GM21526 (cell line): ENCODE results near the gene C19orf81.

Source experiments
- ATAC-seq: cut with Tn5 transposase; IDR thresholded peaks from one replicate; pipeline ENCODE4 v1.9.1; 2021; ENCODE audit warnings: moderate library complexity; ENCODE audit not compliant: unreplicated experiment, low FRiP score

Gene C19orf81

GRCh38 chr19:50657712-50658440, 8.6 kb downstream of the C19orf81 start:
- ATAC-seq, result peak; percentile 68

- ATAC-seq, result no peak
Measured at GRCh38 chr19:50658441-50659317, 9.4 kb downstream of the C19orf81 start.

- ATAC-seq, result no peak
Measured at GRCh38 chr19:50659318-50660087, 10.3 kb downstream of the C19orf81 start.

GRCh38 chr19:50660088-50660366, 10.8 kb downstream of the C19orf81 start:
- ATAC-seq, result no peak

- no peak for ATAC-seq
Measured at GRCh38 chr19:50661023-50661422, 11.8 kb downstream of the C19orf81 start.

GRCh38 chr19:50661766-50662650, 12.8 kb downstream of the C19orf81 start:
- ATAC-seq, result no peak

GRCh38 chr19:50662651-50663481, 13.6 kb downstream of the C19orf81 start:
- ATAC-seq, result no peak

GRCh38 chr19:50663482-50663790, 14.2 kb downstream of the C19orf81 start:
- no peak for ATAC-seq

GRCh38 chr19:50664204-50664603, 15.0 kb downstream of the C19orf81 start:
- ATAC-seq, result no peak

- no peak for ATAC-seq
Measured at GRCh38 chr19:50666346-50667176, 17.3 kb downstream of the C19orf81 start.

- no peak for ATAC-seq
Measured at GRCh38 chr19:50667177-50667758, 18.0 kb downstream of the C19orf81 start.

- ATAC-seq, result no peak
Measured at GRCh38 chr19:50667759-50668231, 18.6 kb downstream of the C19orf81 start.

GRCh38 chr19:50668416-50668815, 19.2 kb downstream of the C19orf81 start:
- no peak for ATAC-seq

- ATAC-seq, result no peak
Measured at GRCh38 chr19:50668879-50669278, 19.6 kb downstream of the C19orf81 start.

- no peak for ATAC-seq
Measured at GRCh38 chr19:50669302-50670101, 20.3 kb downstream of the C19orf81 start.

GRCh38 chr19:50670102-50670380, 20.8 kb downstream of the C19orf81 start:
- no peak for ATAC-seq

GRCh38 chr19:50673118-50673517, 23.9 kb downstream of the C19orf81 start:
- ATAC-seq, result no peak
